DOHH2 (cell line): ENCODE data around the gene GCKR.

Experiments
- EZH2phosphoT487 ChIP-seq: fragments of 200-600 bp; sonication (generic); IDR thresholded peaks from 2 replicates; pipeline ENCODE4 v1.6.1; 2017; ENCODE audit warnings: borderline replicate concordance, mild to moderate bottlenecking, antibody characterized with exemption, low read length, moderate library complexity, mixed read lengths
- TF ChIP-seq, protein P1 (sequence below): fragments of 200-600 bp; sonication (generic); IDR thresholded peaks from one replicate; pipeline ENCODE4 v1.5.1; 2014; ENCODE audit warnings: antibody characterized with exemption, mild to moderate bottlenecking, low read depth, low read length; ENCODE audit not compliant: poor library complexity, severe bottlenecking

DNA sequence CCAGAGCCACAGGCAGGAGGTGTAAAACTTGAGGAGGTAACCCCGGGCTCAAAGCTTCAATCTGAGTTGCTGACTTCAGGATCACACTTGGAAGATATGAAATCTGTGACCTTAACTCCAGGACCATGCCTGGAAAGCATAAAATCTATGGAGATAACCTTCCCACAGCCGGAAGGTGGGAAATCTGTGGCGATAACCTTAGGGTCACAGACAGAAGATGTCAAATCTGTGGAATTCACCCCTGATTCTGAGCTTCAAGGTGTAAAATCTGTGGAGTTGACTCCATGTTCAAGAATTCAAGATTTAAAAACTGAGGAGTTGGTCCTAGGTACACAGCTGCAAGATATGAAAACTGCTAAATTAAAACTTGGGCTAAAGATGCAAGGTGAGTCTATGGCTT, 74.6 kb downstream of the GCKR start:
- TF ChIP-seq, protein P1, sequence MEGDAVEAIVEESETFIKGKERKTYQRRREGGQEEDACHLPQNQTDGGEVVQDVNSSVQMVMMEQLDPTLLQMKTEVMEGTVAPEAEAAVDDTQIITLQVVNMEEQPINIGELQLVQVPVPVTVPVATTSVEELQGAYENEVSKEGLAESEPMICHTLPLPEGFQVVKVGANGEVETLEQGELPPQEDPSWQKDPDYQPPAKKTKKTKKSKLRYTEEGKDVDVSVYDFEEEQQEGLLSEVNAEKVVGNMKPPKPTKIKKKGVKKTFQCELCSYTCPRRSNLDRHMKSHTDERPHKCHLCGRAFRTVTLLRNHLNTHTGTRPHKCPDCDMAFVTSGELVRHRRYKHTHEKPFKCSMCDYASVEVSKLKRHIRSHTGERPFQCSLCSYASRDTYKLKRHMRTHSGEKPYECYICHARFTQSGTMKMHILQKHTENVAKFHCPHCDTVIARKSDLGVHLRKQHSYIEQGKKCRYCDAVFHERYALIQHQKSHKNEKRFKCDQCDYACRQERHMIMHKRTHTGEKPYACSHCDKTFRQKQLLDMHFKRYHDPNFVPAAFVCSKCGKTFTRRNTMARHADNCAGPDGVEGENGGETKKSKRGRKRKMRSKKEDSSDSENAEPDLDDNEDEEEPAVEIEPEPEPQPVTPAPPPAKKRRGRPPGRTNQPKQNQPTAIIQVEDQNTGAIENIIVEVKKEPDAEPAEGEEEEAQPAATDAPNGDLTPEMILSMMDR, result no peak
- no peak for TF ChIP-seq EZH2phosphoT487
